K562 (cell line): Measurements from ENCODE around the gene XRCC3. TPM values are rescaled to one million over a fixed set of nuclear protein-coding genes. Genes with fewer than 3 reads are reported as not detected.

Source experiments
- CREM ChIP-seq: IDR thresholded peaks from 2 replicates; pipeline ENCODE4 v1.6.1; 2014; ENCODE audit warnings: antibody characterized with exemption, low read depth
- HMGN3 ChIP-seq: IDR thresholded peaks from 2 replicates; pipeline ENCODE4 v1.6.1; 2011; ENCODE audit warnings: borderline replicate concordance, low read depth, mild to moderate bottlenecking, mixed read lengths, low read length; ENCODE audit not compliant: insufficient read length; ENCODE audit errors: extremely low read depth
- MAFK ChIP-seq: IDR thresholded peaks from 2 replicates; pipeline ENCODE4 v1.6.1; 2011; ENCODE audit warnings: low read length, improper control_type of control experiment
- TEAD4 ChIP-seq, 2 experiments: sonication (generic) in 1 of 2; formaldehyde crosslinking in 1 of 2; IDR thresholded peaks; 2 replicates each; pipeline versions ENCODE4 v1.6.1 to v1.8.0; 2012 to 2022; ENCODE audit warnings: borderline replicate concordance in 1 of 2, inconsistent platforms in 1 of 2, low read length in 1 of 2, mild to moderate bottlenecking in 1 of 2, missing genetic modification reagents in 1 of 2
- ZKSCAN1 ChIP-seq: fragments of 150-350 bp; IDR thresholded peaks from 2 replicates; pipeline ENCODE4 v1.6.1; 2016; ENCODE audit warnings: low read depth, low read length
- ZNF140 ChIP-seq: fragments of 250-450 bp; sonication (Bioruptor Pico); IDR thresholded peaks from 2 replicates; pipeline ENCODE4 v1.8.0; 2021; ENCODE audit warnings: moderate library complexity, mild to moderate bottlenecking, inconsistent platforms
- ZNF785 ChIP-seq: fragments of 250-450 bp; sonication (Bioruptor Pico); IDR thresholded peaks from 2 replicates; pipeline ENCODE4 v1.4.0; 2020; ENCODE audit warnings: mild to moderate bottlenecking
- polyA plus RNA-seq, 8 experiments: library from polyadenylated mRNA; depleted of rRNA in 4 of 8; stranded (reverse) in 5 of 8; unstranded in 3 of 8; fragments of >200 nt; fragmentation: Nextera tagmentation in 2 of 8; fragmentation: Illumina TruSeq in 1 of 8; extraction: Ambion mirVana in 2 of 8; extraction: Trizol in 1 of 8; gene quantifications; 2 replicates each; pipeline versions ENCODE4 v1.2.1 to v1.2.3, GENCODE V29; 2011 to 2014; ENCODE audit warnings: inconsistent platforms in 1 of 8, missing spikeins in 1 of 8
- total RNA-seq, 7 experiments: library from RNA; depleted of rRNA in 6 of 7; stranded (reverse); fragments of >200 nt in 6 of 7; fragmentation: Illumina TruSeq in 2 of 7; extraction: Trizol in 2 of 7; gene quantifications; 2 replicates each; pipeline versions ENCODE4 v1.2.1 to v1.2.3, GENCODE V29; 2011 to 2021; ENCODE audit warnings: low replicate concordance in 1 of 7
- TF ChIP-seq, protein P1 (sequence below): fragments of 200-600 bp; sonication (generic); IDR thresholded peaks from one replicate; pipeline ENCODE4 v1.6.1; 2012; ENCODE audit warnings: mild to moderate bottlenecking, low read depth, low read length, inconsistent platforms
- TF ChIP-seq, protein P2 (sequence below): sonication (generic); formaldehyde crosslinking; IDR thresholded peaks from 2 replicates; pipeline ENCODE4 v1.9.0; 2022; ENCODE audit warnings: mild to moderate bottlenecking, missing genetic modification reagents
- TF ChIP-seq, protein P3 (sequence below): fragments of 450-650 bp; IDR thresholded peaks from 2 replicates; pipeline ENCODE4 v1.6.1; 2017; ENCODE audit warnings: antibody characterized with exemption

XRCC3 gene
- total and polyA plus RNA-seq, 9 of the 15 experiments (the other 6 are each of a cell fraction or from before 2014, with no cell fraction given), result 0.34 to 59.3 (median 30.3) TPM

DNA sequence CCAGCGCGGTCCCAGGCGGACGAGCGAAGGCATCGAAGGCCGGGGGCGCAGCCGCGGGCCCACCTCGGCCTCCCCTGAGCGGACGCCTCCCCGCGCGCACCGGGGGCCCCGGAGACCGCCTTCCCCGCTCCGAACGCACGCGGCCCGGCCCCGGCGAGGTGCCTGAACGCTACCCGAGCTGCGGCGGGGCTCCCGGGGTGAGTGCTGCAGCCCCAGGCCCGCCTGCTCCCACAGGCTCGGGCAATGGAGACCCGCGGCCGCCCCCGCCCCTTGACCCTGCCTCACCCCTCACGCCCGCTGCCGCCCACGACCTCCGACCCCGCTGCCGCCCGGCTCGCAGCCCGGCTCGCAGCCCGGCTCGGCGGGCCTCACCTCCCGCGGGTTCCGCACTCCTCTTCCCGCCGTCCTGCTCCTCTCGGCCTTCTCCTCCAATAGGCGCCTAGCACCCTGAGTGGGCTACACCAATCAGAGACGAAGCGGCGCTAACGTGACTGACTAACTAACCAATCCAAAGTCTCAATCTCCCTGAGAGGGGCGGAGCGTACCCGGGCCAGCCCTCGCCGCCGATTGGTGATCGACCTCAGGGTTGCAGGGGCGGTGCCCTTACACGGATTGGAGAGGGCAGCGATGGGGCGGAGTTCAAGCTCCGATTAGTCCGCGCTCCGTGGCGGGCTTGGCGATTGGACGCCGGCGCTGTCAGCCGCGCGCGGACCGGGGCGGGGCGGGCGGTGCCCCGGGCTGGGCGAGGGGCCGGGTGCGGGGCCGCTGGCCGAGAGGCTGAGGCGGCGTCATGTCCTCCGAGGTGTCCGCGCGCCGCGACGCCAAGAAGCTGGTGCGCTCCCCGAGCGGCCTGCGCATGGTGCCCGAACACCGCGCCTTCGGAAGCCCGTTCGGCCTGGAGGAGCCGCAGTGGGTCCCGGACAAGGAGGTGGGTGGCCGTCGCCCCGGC is at the start of gene XRCC3, which contains the start of gene ZFYVE21 (continued):
- TF ChIP-seq, protein P1, sequence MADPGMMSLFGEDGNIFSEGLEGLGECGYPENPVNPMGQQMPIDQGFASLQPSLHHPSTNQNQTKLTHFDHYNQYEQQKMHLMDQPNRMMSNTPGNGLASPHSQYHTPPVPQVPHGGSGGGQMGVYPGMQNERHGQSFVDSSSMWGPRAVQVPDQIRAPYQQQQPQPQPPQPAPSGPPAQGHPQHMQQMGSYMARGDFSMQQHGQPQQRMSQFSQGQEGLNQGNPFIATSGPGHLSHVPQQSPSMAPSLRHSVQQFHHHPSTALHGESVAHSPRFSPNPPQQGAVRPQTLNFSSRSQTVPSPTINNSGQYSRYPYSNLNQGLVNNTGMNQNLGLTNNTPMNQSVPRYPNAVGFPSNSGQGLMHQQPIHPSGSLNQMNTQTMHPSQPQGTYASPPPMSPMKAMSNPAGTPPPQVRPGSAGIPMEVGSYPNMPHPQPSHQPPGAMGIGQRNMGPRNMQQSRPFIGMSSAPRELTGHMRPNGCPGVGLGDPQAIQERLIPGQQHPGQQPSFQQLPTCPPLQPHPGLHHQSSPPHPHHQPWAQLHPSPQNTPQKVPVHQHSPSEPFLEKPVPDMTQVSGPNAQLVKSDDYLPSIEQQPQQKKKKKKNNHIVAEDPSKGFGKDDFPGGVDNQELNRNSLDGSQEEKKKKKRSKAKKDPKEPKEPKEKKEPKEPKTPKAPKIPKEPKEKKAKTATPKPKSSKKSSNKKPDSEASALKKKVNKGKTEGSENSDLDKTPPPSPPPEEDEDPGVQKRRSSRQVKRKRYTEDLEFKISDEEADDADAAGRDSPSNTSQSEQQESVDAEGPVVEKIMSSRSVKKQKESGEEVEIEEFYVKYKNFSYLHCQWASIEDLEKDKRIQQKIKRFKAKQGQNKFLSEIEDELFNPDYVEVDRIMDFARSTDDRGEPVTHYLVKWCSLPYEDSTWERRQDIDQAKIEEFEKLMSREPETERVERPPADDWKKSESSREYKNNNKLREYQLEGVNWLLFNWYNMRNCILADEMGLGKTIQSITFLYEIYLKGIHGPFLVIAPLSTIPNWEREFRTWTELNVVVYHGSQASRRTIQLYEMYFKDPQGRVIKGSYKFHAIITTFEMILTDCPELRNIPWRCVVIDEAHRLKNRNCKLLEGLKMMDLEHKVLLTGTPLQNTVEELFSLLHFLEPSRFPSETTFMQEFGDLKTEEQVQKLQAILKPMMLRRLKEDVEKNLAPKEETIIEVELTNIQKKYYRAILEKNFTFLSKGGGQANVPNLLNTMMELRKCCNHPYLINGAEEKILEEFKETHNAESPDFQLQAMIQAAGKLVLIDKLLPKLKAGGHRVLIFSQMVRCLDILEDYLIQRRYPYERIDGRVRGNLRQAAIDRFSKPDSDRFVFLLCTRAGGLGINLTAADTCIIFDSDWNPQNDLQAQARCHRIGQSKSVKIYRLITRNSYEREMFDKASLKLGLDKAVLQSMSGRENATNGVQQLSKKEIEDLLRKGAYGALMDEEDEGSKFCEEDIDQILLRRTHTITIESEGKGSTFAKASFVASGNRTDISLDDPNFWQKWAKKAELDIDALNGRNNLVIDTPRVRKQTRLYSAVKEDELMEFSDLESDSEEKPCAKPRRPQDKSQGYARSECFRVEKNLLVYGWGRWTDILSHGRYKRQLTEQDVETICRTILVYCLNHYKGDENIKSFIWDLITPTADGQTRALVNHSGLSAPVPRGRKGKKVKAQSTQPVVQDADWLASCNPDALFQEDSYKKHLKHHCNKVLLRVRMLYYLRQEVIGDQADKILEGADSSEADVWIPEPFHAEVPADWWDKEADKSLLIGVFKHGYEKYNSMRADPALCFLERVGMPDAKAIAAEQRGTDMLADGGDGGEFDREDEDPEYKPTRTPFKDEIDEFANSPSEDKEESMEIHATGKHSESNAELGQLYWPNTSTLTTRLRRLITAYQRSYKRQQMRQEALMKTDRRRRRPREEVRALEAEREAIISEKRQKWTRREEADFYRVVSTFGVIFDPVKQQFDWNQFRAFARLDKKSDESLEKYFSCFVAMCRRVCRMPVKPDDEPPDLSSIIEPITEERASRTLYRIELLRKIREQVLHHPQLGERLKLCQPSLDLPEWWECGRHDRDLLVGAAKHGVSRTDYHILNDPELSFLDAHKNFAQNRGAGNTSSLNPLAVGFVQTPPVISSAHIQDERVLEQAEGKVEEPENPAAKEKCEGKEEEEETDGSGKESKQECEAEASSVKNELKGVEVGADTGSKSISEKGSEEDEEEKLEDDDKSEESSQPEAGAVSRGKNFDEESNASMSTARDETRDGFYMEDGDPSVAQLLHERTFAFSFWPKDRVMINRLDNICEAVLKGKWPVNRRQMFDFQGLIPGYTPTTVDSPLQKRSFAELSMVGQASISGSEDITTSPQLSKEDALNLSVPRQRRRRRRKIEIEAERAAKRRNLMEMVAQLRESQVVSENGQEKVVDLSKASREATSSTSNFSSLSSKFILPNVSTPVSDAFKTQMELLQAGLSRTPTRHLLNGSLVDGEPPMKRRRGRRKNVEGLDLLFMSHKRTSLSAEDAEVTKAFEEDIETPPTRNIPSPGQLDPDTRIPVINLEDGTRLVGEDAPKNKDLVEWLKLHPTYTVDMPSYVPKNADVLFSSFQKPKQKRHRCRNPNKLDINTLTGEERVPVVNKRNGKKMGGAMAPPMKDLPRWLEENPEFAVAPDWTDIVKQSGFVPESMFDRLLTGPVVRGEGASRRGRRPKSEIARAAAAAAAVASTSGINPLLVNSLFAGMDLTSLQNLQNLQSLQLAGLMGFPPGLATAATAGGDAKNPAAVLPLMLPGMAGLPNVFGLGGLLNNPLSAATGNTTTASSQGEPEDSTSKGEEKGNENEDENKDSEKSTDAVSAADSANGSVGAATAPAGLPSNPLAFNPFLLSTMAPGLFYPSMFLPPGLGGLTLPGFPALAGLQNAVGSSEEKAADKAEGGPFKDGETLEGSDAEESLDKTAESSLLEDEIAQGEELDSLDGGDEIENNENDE, result no peak
- TF ChIP-seq MAFK (no peak), ZNF140 (CRISPR knock-in tag) (no peak), ZNF785 (CRISPR knock-in tag) (no peak), HMGN3 (no peak), ZKSCAN1 (0 out of 2 replicates have a peak, but pooled peaks have one; percentile 8), TEAD4 (IDR thresholded peaks at IDR 0.05; ENCODE audit: low read length) (no peak), TEAD4 (CRISPR knock-in tag; IDR thresholded peaks at IDR 0.05; ENCODE audit: borderline replicate concordance) (no peak), CREM (peak; percentile 49)
- TF ChIP-seq, protein P2, sequence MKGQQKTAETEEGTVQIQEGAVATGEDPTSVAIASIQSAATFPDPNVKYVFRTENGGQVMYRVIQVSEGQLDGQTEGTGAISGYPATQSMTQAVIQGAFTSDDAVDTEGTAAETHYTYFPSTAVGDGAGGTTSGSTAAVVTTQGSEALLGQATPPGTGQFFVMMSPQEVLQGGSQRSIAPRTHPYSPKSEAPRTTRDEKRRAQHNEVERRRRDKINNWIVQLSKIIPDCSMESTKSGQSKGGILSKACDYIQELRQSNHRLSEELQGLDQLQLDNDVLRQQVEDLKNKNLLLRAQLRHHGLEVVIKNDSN, result peak; percentile 88
- TF ChIP-seq, protein P3, sequence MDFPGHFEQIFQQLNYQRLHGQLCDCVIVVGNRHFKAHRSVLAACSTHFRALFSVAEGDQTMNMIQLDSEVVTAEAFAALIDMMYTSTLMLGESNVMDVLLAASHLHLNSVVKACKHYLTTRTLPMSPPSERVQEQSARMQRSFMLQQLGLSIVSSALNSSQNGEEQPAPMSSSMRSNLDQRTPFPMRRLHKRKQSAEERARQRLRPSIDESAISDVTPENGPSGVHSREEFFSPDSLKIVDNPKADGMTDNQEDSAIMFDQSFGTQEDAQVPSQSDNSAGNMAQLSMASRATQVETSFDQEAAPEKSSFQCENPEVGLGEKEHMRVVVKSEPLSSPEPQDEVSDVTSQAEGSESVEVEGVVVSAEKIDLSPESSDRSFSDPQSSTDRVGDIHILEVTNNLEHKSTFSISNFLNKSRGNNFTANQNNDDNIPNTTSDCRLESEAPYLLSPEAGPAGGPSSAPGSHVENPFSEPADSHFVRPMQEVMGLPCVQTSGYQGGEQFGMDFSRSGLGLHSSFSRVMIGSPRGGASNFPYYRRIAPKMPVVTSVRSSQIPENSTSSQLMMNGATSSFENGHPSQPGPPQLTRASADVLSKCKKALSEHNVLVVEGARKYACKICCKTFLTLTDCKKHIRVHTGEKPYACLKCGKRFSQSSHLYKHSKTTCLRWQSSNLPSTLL, result no peak
